Daoy (cell line): ENCODE data around the gene DENND1A. TPM values are rescaled to one million over a fixed set of nuclear protein-coding genes. Genes with fewer than 3 reads are reported as not detected.

Source experiments
- DNase-seq: peaks from one replicate; pipeline ENCODE4 v3.0.0-alpha.2; 2015; ENCODE audit warnings: low read depth
- total RNA-seq: library from RNA; depleted of rRNA; stranded (reverse); fragments of >200 nt; shearing (Covaris generic); gene quantifications from 2 replicates; pipeline ENCODE4 v1.2.3, GENCODE V29; 2014

DENND1A gene
- total RNA-seq, 1 experiment from 2014 or later, result 9.9 TPM

GRCh38 chr9:123390337-123391135 is 539.4 kb downstream of the DENND1A start:
- no peak for DNase-seq

- no peak for DNase-seq
Observed at GRCh38 chr9:123389698-123390097, 540.2 kb downstream of the DENND1A start.

GRCh38 chr9:123389070-123389469 is 540.9 kb downstream of the DENND1A start:
- DNase-seq, result no peak

- no peak for DNase-seq
Observed at GRCh38 chr9:123387686-123388085, 542.2 kb downstream of the DENND1A start.

GRCh38 chr9:123383512-123384170 is 546.3 kb downstream of the DENND1A start:
- no peak for DNase-seq

- DNase-seq, result no peak
Observed at GRCh38 chr9:123382653-123383511, 547.0 kb downstream of the DENND1A start.

- DNase-seq, result no peak
Observed at GRCh38 chr9:123380852-123381705, 548.8 kb downstream of the DENND1A start.

- no peak for DNase-seq
Observed at GRCh38 chr9:123378956-123379660, 550.8 kb downstream of the DENND1A start.

- no peak for DNase-seq
Observed at GRCh38 chr9:123378025-123378424, 551.9 kb downstream of the DENND1A start.

GRCh38 chr9:123377211-123377971 is 552.5 kb downstream of the DENND1A start:
- DNase-seq, result no peak

GRCh38 chr9:123376218-123377071 is 553.5 kb downstream of the DENND1A start:
- DNase-seq, result no peak

GRCh38 chr9:123375469-123376132 is 554.3 kb downstream of the DENND1A start:
- DNase-seq, result peak; percentile 75

- no peak for DNase-seq
Observed at GRCh38 chr9:123373946-123374345, 556.0 kb downstream of the DENND1A start.

- no peak for DNase-seq
Observed at GRCh38 chr9:123373447-123373923, 556.4 kb downstream of the DENND1A start.

- DNase-seq, result no peak
Observed at GRCh38 chr9:123372766-123373446, 557.0 kb downstream of the DENND1A start.

GRCh38 chr9:123371805-123372590 is 557.9 kb downstream of the DENND1A start:
- no peak for DNase-seq

GRCh38 chr9:123371228-123371584 is 558.7 kb downstream of the DENND1A start:
- no peak for DNase-seq
